Neuronal stem cell (in vitro differentiated cells): ENCODE data around the gene AREL1.

Experiments used
- DNase-seq: peaks from one replicate; pipeline ENCODE4 v3.0.0-alpha.2; 2013; ENCODE audit warnings: low spot score
- H2AFZ ChIP-seq: one replicate; pipeline ENCODE4 v1.6.1; 2013; ENCODE audit warnings: mild to moderate bottlenecking, low read length, inconsistent platforms
- H2AK5ac ChIP-seq: 2 replicates; pipeline ENCODE4 v1.6.1; 2013; ENCODE audit warnings: low read depth, mild to moderate bottlenecking, inconsistent platforms, low read length, moderate library complexity, mixed read lengths
- H2BK120ac ChIP-seq: 2 replicates; pipeline ENCODE4 v1.6.1; 2013; ENCODE audit warnings: low read depth, mild to moderate bottlenecking, inconsistent platforms, low read length, moderate library complexity, mixed read lengths
- H2BK12ac ChIP-seq: one replicate; pipeline ENCODE4 v1.6.1; 2013; ENCODE audit warnings: low read length, inconsistent platforms
- H2BK15ac ChIP-seq: 2 replicates; pipeline ENCODE4 v1.6.1; 2013; ENCODE audit warnings: mild to moderate bottlenecking, low read length, inconsistent platforms, mixed read lengths
- H2BK5ac ChIP-seq: one replicate; pipeline ENCODE4 v1.6.1; 2013; ENCODE audit warnings: inconsistent platforms, mild to moderate bottlenecking, low read length, moderate library complexity
- H3K14ac ChIP-seq: one replicate; pipeline ENCODE4 v1.6.1; 2013; ENCODE audit warnings: low read length, inconsistent platforms
- H3K18ac ChIP-seq: 2 replicates; pipeline ENCODE4 v1.6.1; 2013; ENCODE audit warnings: low read length, inconsistent platforms
- H3K23ac ChIP-seq: 2 replicates; pipeline ENCODE4 v1.6.1; 2013; ENCODE audit warnings: low read depth, mild to moderate bottlenecking, mixed read lengths, low read length, inconsistent platforms; ENCODE audit not compliant: poor library complexity
- H3K27ac ChIP-seq: replicated peaks from 3 replicates; pipeline ENCODE4 v1.5.1; 2013; ENCODE audit warnings: low read length, inconsistent platforms
- H3K27me3 ChIP-seq, 3 experiments: 2 replicates each; pipeline ENCODE4 v1.6.1; 2013; ENCODE audit warnings: low read length in 3 of 3, mild to moderate bottlenecking in 2 of 3, inconsistent platforms in 1 of 3, low read depth in 1 of 3, mixed read lengths in 1 of 3, moderate library complexity in 1 of 3; ENCODE audit not compliant: control insufficient read depth in 3 of 3, insufficient read depth in 3 of 3
- H3K36me3 ChIP-seq, 2 donors: replicated peaks in 1 of 2; 2 replicates each; pipeline ENCODE4 v1.6.1; 2013; ENCODE audit warnings: low read length in 2 of 2; ENCODE audit not compliant: control insufficient read depth in 2 of 2, insufficient read depth in 2 of 2
- H3K4ac ChIP-seq: 2 replicates; pipeline ENCODE4 v1.6.1; 2013; ENCODE audit warnings: inconsistent platforms, mild to moderate bottlenecking, low read length, moderate library complexity
- H3K4me1 ChIP-seq, 2 donors: 1 replicate in 1 of 2; 2 replicates in 1 of 2; pipeline ENCODE4 v1.6.1; 2013; ENCODE audit warnings: low read length in 2 of 2, low read depth in 1 of 2; ENCODE audit not compliant: control insufficient read depth in 2 of 2, insufficient read depth in 1 of 2
- H3K4me2 ChIP-seq: one replicate; pipeline ENCODE4 v1.6.1; 2013; ENCODE audit warnings: mild to moderate bottlenecking, low read length, inconsistent platforms; ENCODE audit not compliant: insufficient read depth, poor library complexity, severe bottlenecking
- H3K4me3 ChIP-seq, 2 donors: 2 replicates each; pipeline ENCODE4 v1.5.1; 2013; ENCODE audit warnings: low read length in 2 of 2, mild to moderate bottlenecking in 2 of 2, inconsistent platforms in 1 of 2, moderate library complexity in 1 of 2
- H3K79me1 ChIP-seq: one replicate; pipeline ENCODE4 v1.6.1; 2013; ENCODE audit warnings: low read depth, mild to moderate bottlenecking, inconsistent platforms, low read length, moderate library complexity
- H3K9ac ChIP-seq: one replicate; pipeline ENCODE4 v1.6.1; 2013; ENCODE audit warnings: mild to moderate bottlenecking, low read depth, low read length, inconsistent platforms; ENCODE audit not compliant: poor library complexity
- H3K9me3 ChIP-seq, 2 donors: replicated peaks in 1 of 2; 2 replicates each; pipeline versions ENCODE3 to v1.6.1; 2013; ENCODE audit warnings: low read length in 2 of 2, mild to moderate bottlenecking in 2 of 2, inconsistent platforms in 1 of 2, low read depth in 1 of 2, mixed read lengths in 1 of 2, moderate library complexity in 1 of 2; ENCODE audit not compliant: control insufficient read depth in 2 of 2, insufficient read depth in 1 of 2
- H4K8ac ChIP-seq: one replicate; pipeline ENCODE4 v1.6.1; 2013; ENCODE audit warnings: low read depth, mild to moderate bottlenecking, inconsistent platforms, low read length, moderate library complexity
- H4K91ac ChIP-seq: one replicate; pipeline ENCODE4 v1.6.1; 2013; ENCODE audit warnings: low read length, low read depth, mild to moderate bottlenecking, inconsistent platforms; ENCODE audit not compliant: poor library complexity
- WGBS, 2 donors: extraction: QIAGEN DNeasy Blood & Tissue Kit; methylation state at CpG; one replicate each; pipeline ENCODE4 v1.1.7; 2013; ENCODE audit warnings: missing lambda C conversion rate in 2 of 2, mixed read lengths in 1 of 2; ENCODE audit not compliant: insufficient read length in 2 of 2, insufficient replicate concordance in 1 of 2; ENCODE audit errors: extremely low coverage in 2 of 2; 5-methylcytosine and 5-hydroxymethylcytosine counted together

The AREL1 gene

DNA sequence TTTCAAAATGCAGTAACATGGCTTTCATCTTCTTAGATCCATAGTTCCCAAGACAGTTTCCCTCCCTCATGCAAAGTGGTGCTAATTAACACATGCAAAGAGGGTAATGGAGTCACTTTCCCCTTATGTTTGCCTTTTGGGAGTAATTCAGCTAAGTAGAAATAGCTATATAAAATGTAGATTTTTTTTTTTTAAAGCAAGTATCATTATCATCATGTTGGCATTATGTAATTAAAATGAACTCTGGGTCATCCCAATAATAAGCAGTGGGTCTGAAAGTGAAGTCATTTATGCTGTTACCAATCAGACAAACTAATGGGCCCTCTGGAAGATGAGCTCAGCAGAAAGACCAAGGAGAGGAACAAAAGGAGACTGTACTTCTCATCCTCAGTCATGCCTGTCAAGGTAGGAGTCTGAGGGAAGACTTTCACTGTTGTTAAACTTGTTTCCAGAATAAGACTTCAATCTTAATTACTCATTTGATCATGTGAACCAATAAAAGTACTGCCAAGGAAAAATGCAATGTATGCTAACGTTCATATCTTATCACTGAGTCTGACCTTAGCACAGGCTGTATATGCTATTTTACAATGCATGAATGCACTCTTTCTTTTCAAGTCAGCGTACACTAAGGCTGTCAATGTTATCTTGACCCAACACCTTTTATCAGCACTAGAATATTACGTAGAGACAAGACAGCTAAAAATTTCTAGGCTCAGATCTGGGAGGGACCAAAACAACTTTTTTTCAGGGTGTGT lies 26.8 kb downstream of the AREL1 start:
- Histone ChIP-seq H3K79me1 (no peaks in the 10 kb centered on the region), H2BK5ac (no peak overlapping the region), H3K18ac (no peak overlapping the region), H2BK120ac (no peak overlapping the region), H3K36me3 (peaks cover 12 to 80% of the 10 kb centered on the region in 2 donors), H2BK15ac (no peak overlapping the region), H4K91ac (no peak overlapping the region), H3K4me1 (peaks cover 0 to 2% of the 10 kb centered on the region in 2 donors), H3K14ac (no peak overlapping the region), H3K4me2 (no peak overlapping the region), H3K27me3 (no peaks in the 10 kb centered on the region), H2BK12ac (no peak overlapping the region), H3K27ac (no peak overlapping the region), H4K8ac (no peak overlapping the region), H3K23ac (no peak overlapping the region), H2AFZ (no peak overlapping the region), H3K9ac (no peak overlapping the region), H2AK5ac (no peak overlapping the region), H3K4ac (no peak overlapping the region), H3K9me3 (no peaks in the 10 kb centered on the region), H3K4me3 (no peak overlapping the region)
- no peak for DNase-seq
- WGBS, 2 donors = no CpG with 5 or more reads among the region's 3 CpGs

GRCh38 chr14:74685056-74685455 lies 27.8 kb downstream of the AREL1 start:
- Histone ChIP-seq H3K36me3 (peaks cover 8 to 80% of the 10 kb centered on the region in 2 donors), H4K8ac (no peak overlapping the region), H2AK5ac (no peak overlapping the region), H4K91ac (no peak overlapping the region), H3K4ac (no peak overlapping the region), H2BK5ac (no peak overlapping the region), H3K4me3 (no peak overlapping the region), H3K79me1 (no peaks in the 10 kb centered on the region), H3K14ac (no peak overlapping the region), H3K9ac (no peak overlapping the region), H2BK15ac (no peak overlapping the region), H3K27me3 (no peaks in the 10 kb centered on the region), H2BK12ac (no peak overlapping the region), H3K4me1 (peaks cover 0 to 2% of the 10 kb centered on the region in 2 donors), H3K18ac (no peak overlapping the region), H3K9me3 (no peaks in the 10 kb centered on the region), H3K23ac (no peak overlapping the region), H3K4me2 (no peak overlapping the region), H3K27ac (no peak overlapping the region), H2AFZ (no peak overlapping the region), H2BK120ac (no peak overlapping the region)
- no CpG with 5 or more reads among the region's 2 CpGs for WGBS, 2 donors
- DNase-seq = no peak

DNA sequence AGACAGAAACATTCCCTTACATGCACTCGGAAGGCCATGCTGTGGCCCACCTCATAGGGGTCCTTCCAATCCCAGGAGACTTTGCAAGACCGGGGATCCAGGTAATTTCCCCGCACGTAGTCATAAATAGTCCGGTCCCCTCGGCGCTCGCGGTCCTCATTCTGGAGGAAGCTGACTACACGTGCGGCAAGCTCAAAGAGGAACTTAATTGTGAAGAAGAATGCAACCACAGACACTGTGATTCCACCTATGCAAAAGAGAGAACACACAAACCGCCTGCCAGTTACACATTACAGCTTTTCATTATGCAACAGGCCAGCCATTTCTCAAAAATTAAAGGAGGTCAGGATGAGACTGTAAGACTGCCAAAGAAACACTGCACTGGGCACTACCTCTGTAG lies 28.4 kb downstream of the AREL1 start:
- no peak overlapping the region for H2AK5ac ChIP-seq
- DNase-seq = no peak
- no CpG with 5 or more reads among the region's 12 CpGs for WGBS, 2 donors
- H3K14ac ChIP-seq = no peak overlapping the region
- H2BK5ac ChIP-seq = no peak overlapping the region
- H3K18ac ChIP-seq = no peak overlapping the region
- H2BK15ac ChIP-seq = no peak overlapping the region
- peaks cover 8 to 77% of the 10 kb centered on the region in 2 donors for H3K36me3 ChIP-seq
- H3K27me3 ChIP-seq = no peaks in the 10 kb centered on the region
- no peaks in the 10 kb centered on the region for H3K79me1 ChIP-seq
- H3K23ac ChIP-seq = no peak overlapping the region
- no peak overlapping the region for H4K8ac ChIP-seq
- H3K4me1 ChIP-seq = peaks cover 0 to 2% of the 10 kb centered on the region in 2 donors
- H4K91ac ChIP-seq = no peak overlapping the region
- no peaks in the 10 kb centered on the region for H3K9me3 ChIP-seq
- no peak overlapping the region for H3K9ac ChIP-seq
- H3K27ac ChIP-seq = no peak overlapping the region
- H3K4me2 ChIP-seq = no peak overlapping the region
- no peak overlapping the region for H2AFZ ChIP-seq
- H2BK120ac ChIP-seq = no peak overlapping the region
- H3K4me3 ChIP-seq = no peak overlapping the region
- no peak overlapping the region for H2BK12ac ChIP-seq
- H3K4ac ChIP-seq = no peak overlapping the region

GRCh38 chr14:74683406-74683805 lies 29.5 kb downstream of the AREL1 start:
- Histone ChIP-seq H3K79me1 (no peaks in the 10 kb centered on the region), H3K14ac (no peak overlapping the region), H3K23ac (no peak overlapping the region), H2BK12ac (no peak overlapping the region), H3K18ac (no peak overlapping the region), H3K4ac (no peak overlapping the region), H3K9ac (no peak overlapping the region), H2BK120ac (no peak overlapping the region), H3K4me3 (no peak overlapping the region), H2AFZ (no peak overlapping the region), H3K4me1 (peaks cover 0 to 2% of the 10 kb centered on the region in 2 donors), H2AK5ac (no peak overlapping the region), H4K91ac (no peak overlapping the region), H3K27ac (no peak overlapping the region), H4K8ac (no peak overlapping the region), H3K36me3 (peaks cover 8 to 79% of the 10 kb centered on the region in 2 donors), H3K27me3 (no peaks in the 10 kb centered on the region), H2BK5ac (no peak overlapping the region), H3K4me2 (no peak overlapping the region), H2BK15ac (no peak overlapping the region), H3K9me3 (no peaks in the 10 kb centered on the region)
- DNase-seq = no peak
- no CpG with 5 or more reads among the region's 3 CpGs for WGBS, 2 donors
